CD14-positive monocyte (primary cell): ENCODE data around the gene CNNM4. TPM values are rescaled to one million over a fixed set of nuclear protein-coding genes. Genes with fewer than 3 reads are reported as not detected.

Experiments
- DNase-seq, 3 donors: peaks; one replicate each; pipeline ENCODE4 v3.0.0-alpha.2; 2011 to 2022
- H2AFZ ChIP-seq: 2 replicates; pipeline ENCODE4 v1.6.0; 2012; ENCODE audit warnings: mild to moderate bottlenecking, low read depth, low read length, inconsistent platforms; ENCODE audit not compliant: insufficient read depth, poor library complexity, severe bottlenecking
- H3K27ac ChIP-seq, 2 donors: 1 replicate in 1 of 2; 2 replicates in 1 of 2; pipeline ENCODE4 v1.5.1; 2012 to 2013; ENCODE audit warnings: low read length in 2 of 2, control low read depth in 1 of 2, inconsistent platforms in 1 of 2, low read depth in 1 of 2, mild to moderate bottlenecking in 1 of 2
- H3K27me3 ChIP-seq, 2 donors: one replicate each; pipeline versions ENCODE4 v1.6.0 to v1.6.1; 2011 to 2013; ENCODE audit warnings: low read length in 2 of 2; ENCODE audit not compliant: control insufficient read depth in 2 of 2, insufficient read depth in 2 of 2
- H3K36me3 ChIP-seq, 2 donors: replicated peaks in 1 of 2; 1 replicate in 1 of 2; 2 replicates in 1 of 2; pipeline versions ENCODE4 v1.5.1 to v1.6.1; 2012 to 2013; ENCODE audit warnings: low read length in 2 of 2, control low read depth in 1 of 2, inconsistent platforms in 1 of 2, mild to moderate bottlenecking in 1 of 2; ENCODE audit not compliant: insufficient read depth in 2 of 2, control insufficient read depth in 1 of 2
- H3K4me1 ChIP-seq, 2 donors: 1 replicate in 1 of 2; 2 replicates in 1 of 2; pipeline versions ENCODE4 v1.5.1 to v1.6.1; 2012 to 2013; ENCODE audit warnings: low read length in 2 of 2, control low read depth in 1 of 2, inconsistent platforms in 1 of 2, mild to moderate bottlenecking in 1 of 2, moderate library complexity in 1 of 2; ENCODE audit not compliant: insufficient read depth in 2 of 2, control insufficient read depth in 1 of 2
- H3K4me2 ChIP-seq: replicated peaks from 2 replicates; pipeline ENCODE3; 2012; ENCODE audit warnings: low read length, moderate library complexity, mild to moderate bottlenecking; ENCODE audit not compliant: poor library complexity, severe bottlenecking; ENCODE audit errors: extremely low read depth
- H3K4me3 ChIP-seq, 3 experiments: fragments of 200-600 bp in 1 of 3; sonication (generic) in 1 of 3; replicated peaks in 1 of 3; 1 replicate in 2 of 3; 2 replicates in 1 of 3; pipeline ENCODE4 v1.5.1; 2011 to 2013; ENCODE audit warnings: low read length in 3 of 3, mild to moderate bottlenecking in 3 of 3, control low read depth in 2 of 3, low read depth in 2 of 3, inconsistent platforms in 1 of 3, moderate library complexity in 1 of 3
- H3K79me2 ChIP-seq: 2 replicates; pipeline ENCODE4 v1.6.0; 2012; ENCODE audit warnings: mild to moderate bottlenecking, control low read depth, inconsistent platforms, low read length, moderate library complexity; ENCODE audit not compliant: insufficient read depth
- H3K9ac ChIP-seq: 2 replicates; pipeline ENCODE4 v1.6.0; 2017; ENCODE audit warnings: low read length, mild to moderate bottlenecking; ENCODE audit not compliant: insufficient read depth, poor library complexity, severe bottlenecking
- H3K9me3 ChIP-seq, 2 donors: replicated peaks in 1 of 2; 1 replicate in 1 of 2; 2 replicates in 1 of 2; pipeline versions ENCODE4 v1.5.1 to v1.6.1; 2012 to 2013; ENCODE audit warnings: low read length in 2 of 2, control low read depth in 1 of 2; ENCODE audit not compliant: control insufficient read depth in 1 of 2, insufficient read depth in 1 of 2
- H4K20me1 ChIP-seq: 2 replicates; pipeline ENCODE4 v1.6.0; 2012; ENCODE audit warnings: mild to moderate bottlenecking, low read length, control low read depth, moderate library complexity; ENCODE audit not compliant: insufficient read depth
- H3K27ac Mint-ChIP-seq, 7 donors: one replicate each; pipeline ENCODE4 v1.8.0; 2020; ENCODE audit warnings: mild to moderate bottlenecking in 7 of 7, mixed read lengths in 7 of 7, moderate library complexity in 6 of 7, inconsistent platforms in 2 of 7
- H3K27me3 Mint-ChIP-seq, 3 donors: one replicate each; pipeline ENCODE4 v1.8.0; 2021 to 2022; ENCODE audit warnings: low read depth in 3 of 3, mild to moderate bottlenecking in 3 of 3, mixed read lengths in 3 of 3, moderate library complexity in 3 of 3, inconsistent platforms in 1 of 3
- H3K36me3 Mint-ChIP-seq, 2 donors: one replicate each; pipeline ENCODE4 v1.8.0; 2020; ENCODE audit warnings: mixed read lengths in 2 of 2, inconsistent platforms in 1 of 2, mild to moderate bottlenecking in 1 of 2
- H3K4me1 Mint-ChIP-seq: one replicate; pipeline ENCODE4 v1.8.0; 2020; ENCODE audit warnings: mild to moderate bottlenecking, mixed read lengths
- H3K4me3 Mint-ChIP-seq, 2 donors: one replicate each; pipeline ENCODE4 v1.8.0; 2020; ENCODE audit warnings: mild to moderate bottlenecking in 2 of 2, mixed read lengths in 2 of 2, moderate library complexity in 1 of 2
- H3K9me3 Mint-ChIP-seq, 7 donors: one replicate each; pipeline ENCODE4 v1.8.0; 2020 to 2022; ENCODE audit warnings: mixed read lengths in 7 of 7, mild to moderate bottlenecking in 6 of 7, moderate library complexity in 6 of 7, inconsistent platforms in 2 of 7
- WGBS: methylation state at CpG from one replicate; pipeline ENCODE4 v1.1.5; 2013; ENCODE audit warnings: missing lambda C conversion rate; ENCODE audit not compliant: insufficient coverage; 5-methylcytosine and 5-hydroxymethylcytosine counted together
- intact Hi-C, 2 donors: fragments of 100-400 bp; cut with micrococcal nuclease; formaldehyde crosslinking; loops; one replicate each; pipeline versions ENCODE4 v1.15.0 to v1.15.1; 2023
- polyA plus RNA-seq, 3 donors: library from polyadenylated mRNA; depleted of rRNA in 1 of 3; unstranded in 2 of 3; stranded (reverse) in 1 of 3; fragments of 300-500 nt in 2 of 3; fragments of >200 nt in 1 of 3; fragmentation: Illumina TruSeq in 2 of 3; gene quantifications; 1 replicate in 2 of 3; 2 replicates in 1 of 3; pipeline ENCODE4 v1.2.3, GENCODE V29; 2012 to 2021
- TF ChIP-seq, protein P1 (sequence below): fragments of 200-600 bp; IDR thresholded peaks from one replicate; pipeline ENCODE4 v1.8.0; 2022; ENCODE audit warnings: antibody characterized with exemption, mild to moderate bottlenecking

Gene CNNM4
- polyA plus RNA-seq, 3 donors = 2.3 to 8.3 (median 2.6) TPM

DNA sequence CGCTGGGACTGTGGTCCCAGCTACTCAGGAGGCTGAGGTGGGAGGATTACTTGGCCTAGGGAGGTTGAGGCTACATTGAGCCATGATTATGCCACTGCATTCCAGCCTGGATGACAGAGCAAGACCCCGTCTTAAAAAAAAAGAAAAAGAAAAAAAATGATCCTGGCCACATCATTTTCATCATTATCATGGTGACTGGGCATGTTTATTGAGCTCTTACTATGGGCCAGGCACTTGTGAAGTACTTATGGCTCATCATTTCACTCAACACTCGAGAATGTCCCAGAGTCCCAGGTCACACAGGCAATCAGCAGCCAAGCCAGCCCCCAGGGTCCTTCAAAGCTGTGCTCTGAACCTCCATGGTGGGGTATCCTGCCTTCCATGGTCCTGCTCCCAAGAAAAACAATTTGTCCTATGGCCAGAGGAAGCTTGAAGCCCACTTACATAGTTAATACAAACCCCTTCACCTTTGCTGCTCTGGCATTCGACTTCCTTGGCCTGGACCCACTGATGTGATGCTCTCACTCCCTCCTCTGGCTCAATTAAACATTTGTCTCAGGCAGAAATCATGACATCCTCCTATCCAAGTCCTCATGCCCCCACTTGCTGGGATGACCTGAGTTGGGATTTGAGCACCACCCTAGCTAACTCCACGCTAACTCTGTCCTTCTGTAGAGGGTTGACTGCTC lies 3.8 kb upstream of the CNNM4 start:
- no peaks in the 10 kb centered on the region for H3K36me3 Mint-ChIP-seq
- no peak overlapping the region for H3K4me3 ChIP-seq
- intact Hi-C loops = no loop called here
- DNase-seq = no peak
- no peak overlapping the region for H3K27ac ChIP-seq
- H3K9me3 Mint-ChIP-seq = no peaks in the 10 kb centered on the region
- no peaks in the 10 kb centered on the region for H3K36me3 ChIP-seq
- peaks cover 4 to 5% (median 5%) of the 10 kb centered on the region in 3 donors for H3K27me3 Mint-ChIP-seq
- no peak overlapping the region for H3K4me2 ChIP-seq
- no peaks in the 10 kb centered on the region for H3K27me3 ChIP-seq
- H2AFZ ChIP-seq = no peak overlapping the region
- H3K9ac ChIP-seq = no peak overlapping the region
- TF ChIP-seq, protein P1, sequence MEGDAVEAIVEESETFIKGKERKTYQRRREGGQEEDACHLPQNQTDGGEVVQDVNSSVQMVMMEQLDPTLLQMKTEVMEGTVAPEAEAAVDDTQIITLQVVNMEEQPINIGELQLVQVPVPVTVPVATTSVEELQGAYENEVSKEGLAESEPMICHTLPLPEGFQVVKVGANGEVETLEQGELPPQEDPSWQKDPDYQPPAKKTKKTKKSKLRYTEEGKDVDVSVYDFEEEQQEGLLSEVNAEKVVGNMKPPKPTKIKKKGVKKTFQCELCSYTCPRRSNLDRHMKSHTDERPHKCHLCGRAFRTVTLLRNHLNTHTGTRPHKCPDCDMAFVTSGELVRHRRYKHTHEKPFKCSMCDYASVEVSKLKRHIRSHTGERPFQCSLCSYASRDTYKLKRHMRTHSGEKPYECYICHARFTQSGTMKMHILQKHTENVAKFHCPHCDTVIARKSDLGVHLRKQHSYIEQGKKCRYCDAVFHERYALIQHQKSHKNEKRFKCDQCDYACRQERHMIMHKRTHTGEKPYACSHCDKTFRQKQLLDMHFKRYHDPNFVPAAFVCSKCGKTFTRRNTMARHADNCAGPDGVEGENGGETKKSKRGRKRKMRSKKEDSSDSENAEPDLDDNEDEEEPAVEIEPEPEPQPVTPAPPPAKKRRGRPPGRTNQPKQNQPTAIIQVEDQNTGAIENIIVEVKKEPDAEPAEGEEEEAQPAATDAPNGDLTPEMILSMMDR = no peak
- 85% methylated on average over 3 of the region's 5 CpGs for WGBS
- peaks cover 17% of the 10 kb centered on the region for H3K4me1 Mint-ChIP-seq
- peaks cover 5% of the 10 kb centered on the region for H3K79me2 ChIP-seq
- H4K20me1 ChIP-seq = peaks cover 6% of the 10 kb centered on the region
- no peaks in the 10 kb centered on the region for H3K9me3 ChIP-seq
- H3K4me3 Mint-ChIP-seq = no peak overlapping the region
- H3K27ac Mint-ChIP-seq = no peak overlapping the region
- H3K4me1 ChIP-seq = peaks cover 17% of the 10 kb centered on the region in 2 donors

DNA sequence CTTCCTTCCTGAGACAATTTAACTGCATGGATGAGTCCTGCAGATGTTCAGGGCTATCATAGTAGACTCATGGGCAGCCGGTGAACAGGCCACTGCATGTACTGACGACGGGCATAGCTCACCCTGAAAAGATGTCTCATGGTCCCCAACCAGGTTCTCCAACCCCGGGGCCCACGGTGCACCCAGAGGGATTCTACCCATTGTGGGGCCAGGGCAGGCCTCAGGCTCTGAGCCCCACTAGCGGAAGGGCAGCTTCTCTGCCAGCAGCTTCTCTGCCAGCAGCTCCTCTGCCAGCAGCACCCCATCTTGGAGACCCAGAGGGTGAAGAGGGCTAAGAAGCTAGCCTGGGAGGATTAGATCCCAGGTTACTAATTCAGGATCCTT lies 3.2 kb upstream of the CNNM4 start:
- no peak overlapping the region for H3K4me3 Mint-ChIP-seq
- H3K36me3 ChIP-seq = no peaks in the 10 kb centered on the region
- no peak overlapping the region for H3K4me2 ChIP-seq
- no peak overlapping the region for H2AFZ ChIP-seq
- H3K79me2 ChIP-seq = peaks cover 8% of the 10 kb centered on the region
- intact Hi-C loops = no loop called here
- peaks cover 22% of the 10 kb centered on the region in 2 donors for H3K4me1 ChIP-seq
- H3K9ac ChIP-seq = no peak overlapping the region
- peaks cover 4 to 9% (median 4%) of the 10 kb centered on the region in 3 donors for H3K27me3 Mint-ChIP-seq
- H3K9me3 Mint-ChIP-seq = peaks cover 0 to 3% (median 0%) of the 10 kb centered on the region in 7 donors
- no peak overlapping the region for H3K27ac Mint-ChIP-seq
- TF ChIP-seq, protein P1 = no peak
- DNase-seq = no peak
- H3K4me1 Mint-ChIP-seq = peaks cover 22% of the 10 kb centered on the region
- H3K9me3 ChIP-seq = no peaks in the 10 kb centered on the region
- peaks cover 9% of the 10 kb centered on the region for H4K20me1 ChIP-seq
- no peak overlapping the region for H3K4me3 ChIP-seq
- H3K27me3 ChIP-seq = no peaks in the 10 kb centered on the region
- H3K36me3 Mint-ChIP-seq = no peaks in the 10 kb centered on the region
- no peak overlapping the region for H3K27ac ChIP-seq
- whole genome bisulfite sequencing = 94% methylated on average over 6 of the region's 6 CpGs
